ELF-1 (cell line): ENCODE measurements around the gene GRB10.
"Not testable (repeated sequence)": the region's sequence is repeated elsewhere in the genome, so short reads cannot be mapped to it uniquely, and the experiment has no call there.

Experiments
- DNase-seq: peaks from one replicate; pipeline ENCODE4 v3.0.0-alpha.2; 2016; ENCODE audit warnings: low read depth, low spot score

The GRB10 gene

DNA sequence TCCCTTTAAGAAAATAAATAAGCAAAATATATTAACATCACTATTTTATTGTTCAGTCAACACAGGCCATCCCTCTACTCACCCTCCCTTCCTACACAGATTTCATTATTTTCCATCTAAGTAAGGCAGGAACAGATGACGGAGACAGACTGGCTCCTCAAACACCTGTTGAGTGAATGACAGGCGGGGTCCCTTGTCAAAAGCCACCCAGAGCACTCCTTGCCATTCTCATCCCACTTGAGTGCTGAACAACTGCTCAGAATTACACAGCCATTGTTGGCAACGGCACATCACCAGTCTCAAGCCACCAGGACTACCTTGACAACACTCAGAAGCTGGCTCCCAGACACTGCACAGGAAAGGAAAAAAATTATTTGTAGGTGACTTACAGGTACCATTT lies 3.3 kb downstream of the GRB10 start:
- DNase-seq: no peak

DNA sequence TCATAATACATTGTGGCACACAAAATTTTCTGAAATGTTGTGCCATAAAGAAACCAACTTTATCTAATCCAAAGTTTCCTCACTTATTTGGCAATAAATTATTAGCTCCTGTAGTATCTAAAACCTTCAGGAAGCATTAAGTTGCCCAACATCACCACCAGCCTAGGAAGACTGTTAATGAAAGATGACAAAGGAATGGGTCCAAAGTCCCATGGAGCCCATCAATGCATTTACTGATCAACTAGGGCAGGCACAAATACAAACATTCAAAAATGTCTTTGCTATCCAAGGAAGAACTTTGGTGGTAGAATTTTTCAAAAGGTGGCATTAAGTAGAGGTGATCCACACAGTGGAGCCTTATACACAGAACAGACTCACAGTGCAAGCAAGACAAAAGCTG lies 4.5 kb downstream of the GRB10 start:
- no peak for DNase-seq

DNA sequence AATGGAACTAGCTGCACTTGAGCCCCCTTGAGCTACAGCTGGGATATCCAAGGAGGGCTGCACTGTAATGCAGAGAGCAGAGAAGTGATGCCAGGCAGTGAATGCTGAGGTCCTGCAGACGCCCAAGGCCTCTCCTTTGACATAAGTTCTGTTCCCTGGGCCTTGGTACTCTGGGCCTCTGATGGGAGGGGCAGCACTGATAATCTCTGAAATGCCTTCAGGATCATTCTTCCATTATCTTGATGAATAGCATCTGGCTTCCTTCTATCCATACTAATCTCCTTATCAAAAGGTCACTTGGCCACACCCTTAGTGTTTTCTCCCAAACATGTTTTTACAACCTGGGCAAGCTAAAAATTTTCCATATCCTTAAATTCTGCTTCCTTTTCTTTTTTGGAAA lies 6.9 kb downstream of the GRB10 start:
- DNase-seq: no peak

DNA sequence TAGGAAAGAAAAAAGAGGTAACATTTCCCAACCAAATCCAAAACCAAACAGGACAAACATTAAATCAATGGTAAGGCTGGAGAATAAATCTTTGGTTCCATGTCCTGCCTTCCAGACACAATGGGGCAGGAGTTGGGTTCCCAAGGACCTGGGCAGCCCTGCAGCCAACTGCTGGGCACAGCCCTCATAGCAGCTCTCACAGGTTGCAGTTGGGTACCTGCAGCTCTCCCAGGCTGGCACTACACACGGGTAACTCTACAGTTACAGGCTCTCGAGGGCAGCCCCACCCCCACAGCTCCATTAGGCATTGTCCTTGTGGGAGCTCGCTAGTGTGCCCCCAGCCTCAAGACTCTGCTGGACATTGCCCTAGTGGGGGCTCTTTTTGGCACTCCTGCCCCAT lies 7.5 kb downstream of the GRB10 start:
- DNase-seq: no peak

DNA sequence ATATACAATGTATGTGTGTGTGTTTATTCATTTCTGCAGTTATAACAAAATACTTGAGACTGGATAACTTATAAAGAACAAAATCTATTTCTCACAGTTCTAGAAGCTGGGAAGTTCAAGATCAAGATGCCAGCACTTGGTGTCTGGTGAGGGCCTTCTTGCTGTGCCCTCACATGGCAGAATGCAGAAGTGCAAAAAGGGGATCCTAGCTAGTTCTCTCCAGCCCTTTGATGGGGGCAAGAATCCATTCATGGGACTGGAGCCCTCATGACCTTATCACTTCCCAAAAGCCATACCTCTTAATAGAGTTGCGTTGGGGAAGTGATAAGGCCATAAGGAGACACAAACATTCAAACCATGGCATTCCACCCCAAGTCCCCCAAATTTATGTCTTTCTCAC lies 8.4 kb downstream of the GRB10 start:
- no peak for DNase-seq

DNA sequence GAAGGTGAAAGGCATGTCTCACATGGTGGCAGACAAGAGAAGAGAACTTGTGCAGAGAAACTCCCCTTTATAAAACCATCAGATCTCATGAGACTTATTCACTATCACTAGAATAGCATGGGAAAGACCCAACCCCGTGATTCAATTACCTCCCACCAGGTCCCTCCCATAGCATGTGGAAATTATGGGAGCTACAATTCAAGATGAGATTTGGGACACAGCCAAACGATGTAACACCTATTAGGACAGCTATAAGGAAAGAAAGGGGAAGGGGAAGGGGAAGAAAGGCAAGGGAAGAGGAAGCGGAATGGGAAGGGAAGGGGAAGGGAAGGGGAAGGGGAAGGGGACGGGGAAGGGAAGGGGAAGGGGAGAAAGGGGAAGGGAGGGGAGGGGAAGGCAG lies 9.6 kb downstream of the GRB10 start:
- DNase-seq: not testable (repeated sequence)

DNA sequence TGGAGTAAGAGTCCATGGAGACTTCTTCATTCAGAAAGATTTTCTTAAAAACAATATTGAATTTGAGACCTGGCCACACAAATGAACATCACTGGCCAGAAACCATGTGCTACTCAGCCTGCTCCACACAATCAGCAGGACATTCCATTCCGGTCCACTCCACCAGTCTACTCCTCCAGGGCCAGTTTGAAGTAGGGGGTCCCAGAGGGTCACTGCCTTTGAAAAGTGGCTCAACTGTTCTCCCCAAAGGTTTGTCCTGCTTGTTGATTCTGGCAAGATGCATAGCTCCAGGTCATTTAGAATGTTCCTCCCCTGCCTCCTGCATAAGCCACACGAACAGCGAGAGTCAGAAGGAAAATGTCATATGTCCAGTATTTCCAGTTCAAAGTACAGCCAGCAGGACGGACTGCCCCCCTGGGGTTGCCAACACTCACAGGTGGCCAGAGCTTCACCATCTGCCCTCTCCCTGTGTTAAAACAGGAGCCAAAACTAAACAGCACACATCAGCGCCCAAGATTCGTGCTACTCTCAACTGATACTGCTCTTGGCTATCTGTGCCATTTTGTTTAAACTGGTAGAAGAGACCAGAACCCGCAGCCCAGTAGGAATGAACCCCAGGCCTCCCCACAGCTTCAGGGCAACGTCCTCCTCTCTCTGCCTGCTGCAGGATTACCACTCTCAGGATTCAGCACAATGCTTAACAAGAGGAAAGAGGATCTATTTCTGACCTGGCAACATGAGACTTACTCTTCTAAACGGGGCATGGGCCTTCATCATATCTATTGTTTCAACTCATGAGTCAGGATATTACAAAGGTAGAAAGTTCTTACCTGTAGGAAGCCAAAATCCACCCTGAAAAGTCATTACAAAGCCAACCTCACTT lies 11.3 kb downstream of the GRB10 start:
- DNase-seq: no peak

DNA sequence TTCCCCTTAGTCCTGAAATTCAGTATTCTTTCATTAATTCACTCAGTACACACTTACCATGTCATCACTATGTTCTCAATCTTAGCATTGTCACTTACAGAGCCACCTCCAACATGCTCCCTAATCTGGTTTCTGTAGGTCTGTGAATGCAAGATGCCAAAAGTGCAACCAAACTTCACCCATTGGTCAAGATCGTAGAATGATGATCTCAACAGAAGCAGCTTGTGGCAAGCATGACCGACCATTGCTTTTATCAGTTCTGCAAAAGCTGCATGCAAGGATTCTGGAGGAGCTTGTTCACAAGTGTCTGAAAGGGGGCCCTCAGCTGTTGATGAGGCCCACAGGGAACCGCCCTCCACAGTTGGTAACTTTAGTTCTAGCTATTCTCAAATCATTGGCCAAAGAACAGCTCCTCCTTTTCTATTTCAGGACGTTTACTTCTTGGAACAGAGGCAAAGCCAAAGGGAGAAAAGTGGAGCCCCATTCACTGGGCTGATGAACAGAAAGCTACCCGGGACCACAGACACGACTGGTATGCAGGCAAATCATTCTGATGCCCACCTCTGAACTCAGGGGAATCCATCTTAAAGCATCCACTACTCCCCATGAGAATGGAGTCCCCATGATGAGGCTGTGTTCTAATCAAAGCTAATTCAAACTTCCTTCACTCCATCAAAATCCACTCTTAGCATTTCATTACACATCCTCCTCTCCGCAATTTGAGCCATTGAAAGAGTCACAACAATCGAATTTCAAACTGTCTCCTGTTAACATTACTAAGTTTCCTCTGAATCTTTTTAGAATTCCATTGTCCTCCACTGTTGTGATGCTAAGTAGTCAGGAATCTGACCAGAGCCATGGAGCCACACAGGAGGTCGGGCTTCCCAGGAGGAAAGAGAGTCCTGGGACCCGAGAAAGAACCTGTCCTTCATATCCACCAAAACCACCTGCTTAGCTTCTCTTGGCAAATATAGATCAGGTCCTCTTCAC lies 13.9 kb downstream of the GRB10 start:
- DNase-seq: no peak

DNA sequence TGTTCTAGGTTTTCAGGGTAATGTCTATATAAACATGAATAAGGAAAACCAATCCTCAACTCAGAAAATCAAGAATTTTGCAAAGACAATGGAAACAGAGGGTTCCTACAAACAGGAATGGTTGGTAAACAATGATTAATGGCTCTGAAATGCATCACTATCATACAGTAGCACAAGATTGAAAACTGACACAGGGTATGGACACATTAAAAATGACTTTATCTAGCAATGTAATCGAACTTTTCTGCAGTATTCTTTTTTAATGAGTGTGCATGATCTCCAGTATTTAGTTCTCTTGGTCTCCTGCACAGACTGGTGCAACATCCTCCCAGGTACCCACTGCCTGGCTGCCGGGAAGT lies 15.9 kb downstream of the GRB10 start:
- no peak for DNase-seq

DNA sequence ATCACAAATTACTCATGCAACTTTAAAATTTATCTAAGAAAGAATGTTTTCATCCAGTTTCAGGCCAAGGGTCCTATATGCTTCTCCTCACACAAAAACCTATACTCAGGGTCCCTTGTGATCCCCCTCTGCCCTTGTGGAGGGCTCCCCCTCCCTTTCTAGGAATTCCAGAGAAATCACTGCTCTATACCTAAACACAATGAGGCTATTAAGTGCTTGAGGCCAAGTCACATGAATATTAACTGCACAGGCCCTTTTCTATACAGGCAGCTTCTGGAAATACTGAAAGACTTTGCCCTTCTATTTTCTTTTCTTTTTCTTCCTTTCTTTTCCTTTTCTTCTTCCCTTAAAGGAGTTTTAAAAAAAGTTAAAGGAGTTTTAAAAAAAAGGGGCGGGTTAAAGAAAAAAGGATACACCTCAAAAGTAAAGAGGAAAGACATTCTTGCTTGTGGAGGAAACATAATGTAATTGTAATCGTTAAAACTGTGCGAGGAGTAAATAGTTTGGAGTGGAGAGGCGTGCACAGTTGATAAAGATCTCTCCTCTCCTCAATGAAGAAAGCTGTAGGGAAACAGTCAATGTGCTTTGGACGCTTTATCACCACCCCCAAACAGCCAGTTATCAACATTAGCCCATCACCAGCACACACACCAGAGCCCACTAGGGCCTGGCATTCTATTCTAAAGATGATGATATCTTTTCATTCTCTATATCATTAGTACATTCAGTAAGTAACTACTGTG lies 16.4 kb downstream of the GRB10 start:
- no peak for DNase-seq

DNA sequence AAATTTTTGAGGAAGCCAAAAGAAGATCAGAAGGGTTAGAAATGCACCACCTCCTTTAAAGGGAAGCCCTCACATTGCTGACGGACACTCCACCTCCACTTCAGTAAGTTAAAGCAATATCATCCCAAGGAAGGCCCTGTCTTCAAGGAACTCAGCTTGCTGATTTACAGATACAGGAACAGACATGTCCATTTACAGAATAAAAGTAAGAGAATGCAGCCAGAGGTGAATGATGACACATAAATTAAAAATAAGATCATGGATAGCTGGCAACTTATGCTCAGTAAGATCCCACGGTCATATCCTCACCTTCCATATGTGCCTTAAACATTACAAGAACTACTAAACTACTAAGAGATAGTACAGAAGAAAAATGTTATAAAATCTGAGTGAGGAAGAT lies 20.4 kb downstream of the GRB10 start:
- no peak for DNase-seq

DNA sequence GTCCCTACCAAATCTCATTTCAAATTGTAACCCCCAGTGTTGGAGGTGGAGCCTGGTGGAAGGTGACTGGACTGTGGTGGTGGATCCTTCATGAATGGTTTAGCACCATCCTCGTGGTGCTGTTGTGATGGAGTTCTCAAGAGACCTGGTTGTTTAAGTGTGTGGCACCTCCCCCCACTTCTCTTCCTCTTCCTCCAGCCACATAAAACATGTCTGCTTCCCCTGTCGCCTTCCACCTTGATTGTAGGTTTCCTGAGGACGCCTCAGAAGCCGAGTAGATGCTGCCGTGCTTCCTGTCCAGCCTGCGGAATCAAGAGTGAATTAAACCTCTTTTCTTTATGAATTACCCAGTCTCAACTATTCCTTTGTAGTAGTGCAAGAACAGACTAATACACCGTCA lies 21.0 kb downstream of the GRB10 start:
- no peak for DNase-seq

DNA sequence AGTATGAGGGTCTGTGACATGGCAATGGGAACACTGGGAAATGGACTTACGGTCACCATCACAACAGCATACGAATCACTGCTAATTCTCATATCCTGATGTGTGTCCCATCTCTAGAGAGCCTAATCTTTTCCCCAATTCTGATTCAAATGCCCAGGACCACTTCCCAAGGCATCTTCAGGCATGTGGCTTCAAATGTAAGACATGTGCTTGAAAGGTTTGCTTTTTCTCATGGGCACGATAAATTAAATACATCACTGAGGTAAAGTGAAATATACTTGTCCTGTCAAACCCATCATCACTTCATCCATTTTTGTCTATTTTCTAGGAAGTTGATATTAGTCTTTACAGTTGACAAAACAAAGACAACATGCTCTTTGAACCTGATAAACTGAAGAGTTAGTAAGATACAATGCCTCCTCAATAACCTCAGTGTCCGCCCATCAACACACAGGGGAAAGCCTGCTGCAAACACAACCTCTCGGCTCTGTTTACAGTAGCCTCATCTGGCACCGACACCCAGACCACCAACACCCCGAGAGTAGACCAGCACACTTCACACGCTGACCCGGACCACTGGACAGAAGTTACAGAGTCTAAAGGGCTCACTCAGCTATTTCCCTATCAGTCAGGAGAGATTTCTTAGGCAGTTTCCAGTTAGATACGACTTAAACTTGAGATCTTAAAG lies 24.8 kb downstream of the GRB10 start:
- DNase-seq: no peak

DNA sequence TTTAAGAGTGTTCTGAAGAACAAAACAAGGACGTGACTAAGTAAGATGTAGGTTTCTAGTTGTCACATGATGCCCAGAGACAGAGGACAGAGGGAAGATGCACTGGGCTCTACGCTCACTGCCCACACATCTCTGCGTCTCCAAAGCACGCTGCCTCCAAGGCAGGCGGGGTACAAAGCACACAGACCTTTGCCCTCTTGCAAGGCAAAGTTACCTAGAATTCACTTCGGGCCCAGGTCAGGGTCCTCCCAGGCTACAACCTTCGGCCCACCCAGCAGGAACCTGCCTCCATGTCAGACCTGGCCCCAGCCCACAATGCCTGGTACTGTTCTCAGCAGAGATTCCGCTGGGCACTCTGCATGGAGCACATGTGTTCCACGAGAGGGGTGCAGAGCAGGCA lies 26.5 kb downstream of the GRB10 start:
- DNase-seq: no peak

DNA sequence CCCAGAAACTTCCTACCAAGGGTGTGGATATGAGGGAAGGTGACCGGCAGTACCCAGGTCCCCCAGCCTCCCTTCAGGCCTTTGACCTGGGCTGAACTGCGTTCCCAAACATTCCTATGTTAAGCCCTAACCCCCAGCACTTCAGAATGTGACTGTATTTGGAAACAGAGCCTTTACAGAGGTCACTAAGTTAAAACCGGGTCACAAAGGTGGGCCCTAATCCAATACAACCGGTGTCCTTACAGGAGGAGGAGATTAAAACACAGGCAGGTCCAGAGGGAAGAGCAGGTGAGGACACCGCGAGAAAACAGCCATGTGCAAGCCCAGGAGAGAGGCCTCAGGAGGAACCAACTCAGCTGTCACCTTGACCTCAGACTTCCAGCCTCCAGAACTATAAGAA lies 28.0 kb downstream of the GRB10 start:
- DNase-seq: no peak

DNA sequence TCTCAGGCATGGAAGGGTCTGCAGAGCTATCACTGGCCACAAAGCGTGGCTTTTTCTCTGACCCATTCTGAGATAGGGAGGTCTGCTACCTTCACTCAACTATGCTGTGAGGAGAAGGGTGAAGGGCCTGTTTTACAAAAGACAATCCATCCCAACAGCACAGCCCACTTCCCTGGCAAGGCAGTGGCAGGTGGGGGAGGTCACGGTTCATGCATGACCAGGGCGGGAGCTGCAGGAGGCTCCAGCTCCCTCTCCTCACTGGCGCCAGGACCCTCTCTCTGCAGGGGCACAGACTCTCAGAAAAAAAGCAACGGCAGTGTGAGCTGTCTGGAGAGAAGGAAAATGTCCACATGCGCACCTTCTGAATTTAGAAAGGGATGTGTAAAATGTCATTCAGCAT lies 28.5 kb downstream of the GRB10 start:
- no peak for DNase-seq

DNA sequence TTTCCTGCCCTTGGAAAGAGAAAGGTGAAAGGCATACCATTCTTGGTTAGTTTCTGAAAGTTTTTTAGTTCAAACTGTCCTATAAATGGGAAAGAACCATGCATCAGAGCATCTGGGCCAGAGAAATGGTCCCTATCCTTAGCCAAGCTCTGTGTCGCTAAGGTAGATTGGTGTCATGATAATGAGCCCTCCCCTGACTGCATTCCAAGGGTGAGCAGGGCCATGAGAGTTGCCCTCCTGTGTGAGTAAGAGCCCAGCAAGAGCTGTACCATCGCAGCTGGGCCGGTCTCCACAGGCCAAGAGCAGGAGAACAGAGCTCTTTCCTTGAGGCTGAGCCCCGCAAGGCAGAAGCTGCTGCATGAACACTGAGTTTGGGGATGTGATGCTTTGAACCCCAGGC lies 30.3 kb downstream of the GRB10 start:
- DNase-seq: no peak

DNA sequence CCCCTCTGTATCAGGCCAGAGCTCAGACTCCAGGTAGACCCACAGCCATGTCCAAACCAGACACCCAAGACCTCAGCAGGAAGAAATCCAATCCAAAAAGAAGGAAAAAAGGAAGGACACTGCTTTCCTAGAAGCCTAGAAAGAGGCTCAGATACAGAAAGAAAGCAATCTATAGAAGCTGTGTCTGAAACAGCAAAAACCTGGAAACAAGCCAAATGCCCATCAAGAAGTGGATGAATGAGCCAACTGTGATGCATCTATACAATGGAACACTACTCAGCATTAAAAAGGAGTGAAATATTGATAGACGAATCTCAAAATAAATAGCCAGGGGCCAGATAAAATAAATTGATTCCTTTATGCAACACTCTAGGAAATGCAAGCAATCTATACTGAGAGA lies 31.6 kb downstream of the GRB10 start:
- DNase-seq: no peak

DNA sequence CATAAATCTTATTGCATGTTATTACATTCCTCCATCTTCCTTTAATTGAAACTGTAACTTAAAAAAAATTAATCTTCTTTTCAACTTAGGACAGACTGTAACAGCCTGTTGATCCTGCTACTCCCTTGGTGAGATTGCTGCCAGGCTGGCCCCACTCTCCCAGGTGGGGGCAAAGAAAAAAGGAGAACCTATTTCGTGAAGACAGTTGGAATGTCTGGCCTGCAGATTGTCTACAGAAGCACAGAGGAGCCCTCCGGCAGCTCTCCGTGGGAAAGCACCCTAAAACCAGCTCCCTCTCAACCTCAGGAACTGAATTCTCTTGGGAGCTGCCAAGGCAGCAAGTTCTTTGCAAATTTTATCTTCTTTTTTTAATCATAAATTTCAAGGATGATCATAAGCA lies 32.8 kb downstream of the GRB10 start:
- DNase-seq: no peak

DNA sequence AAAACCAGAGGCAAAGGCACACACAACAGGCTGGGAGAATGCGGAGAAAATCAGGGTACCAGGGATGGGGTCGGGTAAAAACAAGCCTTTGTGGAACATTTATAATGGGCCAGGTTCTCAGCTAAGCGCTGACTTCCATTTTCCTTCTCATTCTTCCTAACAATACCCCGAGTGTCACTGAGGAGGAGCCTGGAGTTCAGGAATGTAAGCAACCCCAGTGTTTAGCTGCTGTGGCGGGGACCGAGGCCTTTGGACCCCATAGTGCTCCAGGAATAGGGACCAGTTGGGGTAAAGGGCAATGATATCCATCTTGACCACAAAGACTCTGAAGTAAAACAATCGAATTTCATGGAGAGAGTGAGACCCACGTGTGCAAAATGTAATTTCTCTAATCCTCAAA lies 34.2 kb downstream of the GRB10 start:
- no peak for DNase-seq

DNA sequence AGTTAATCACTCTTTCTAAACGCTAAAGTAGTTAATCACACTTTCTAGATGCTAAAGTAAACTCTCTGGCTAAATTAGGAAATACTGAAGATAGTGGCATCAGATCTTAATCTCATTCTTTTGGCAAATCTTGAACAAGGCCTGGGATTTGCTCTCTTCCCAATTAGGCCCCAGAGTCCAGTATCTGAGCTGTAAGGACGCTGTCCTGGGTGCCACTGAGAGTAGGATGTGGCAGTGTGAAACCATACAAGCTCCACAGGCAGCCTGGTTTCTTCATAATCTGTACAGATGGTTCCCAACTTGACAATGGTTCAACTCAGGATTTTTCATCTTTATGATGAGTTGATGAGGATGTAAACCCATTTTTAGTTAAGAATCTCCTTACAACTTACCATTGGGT lies 36.9 kb downstream of the GRB10 start:
- DNase-seq: no peak

DNA sequence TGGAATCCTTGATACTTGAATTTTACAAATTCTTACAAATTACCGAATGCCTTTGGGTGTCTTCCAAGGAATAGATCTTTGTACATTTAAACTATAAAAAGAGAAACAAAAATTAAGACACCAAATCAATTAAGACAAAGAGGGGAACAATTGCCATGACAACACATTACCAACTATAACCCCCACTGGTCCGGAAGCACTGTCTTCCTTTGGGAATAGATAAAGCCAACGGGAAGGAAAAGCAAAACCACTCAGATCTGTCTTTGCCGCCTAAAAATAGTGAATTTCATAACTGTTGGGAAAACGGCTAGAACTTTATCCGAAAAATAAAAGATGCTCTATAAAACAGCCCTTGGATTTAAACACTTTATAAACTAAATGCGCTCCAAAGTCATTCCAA lies 37.4 kb downstream of the GRB10 start:
- DNase-seq: no peak
